Measurements from ENCODE around the gene WWOX.

The WWOX gene

DNA sequence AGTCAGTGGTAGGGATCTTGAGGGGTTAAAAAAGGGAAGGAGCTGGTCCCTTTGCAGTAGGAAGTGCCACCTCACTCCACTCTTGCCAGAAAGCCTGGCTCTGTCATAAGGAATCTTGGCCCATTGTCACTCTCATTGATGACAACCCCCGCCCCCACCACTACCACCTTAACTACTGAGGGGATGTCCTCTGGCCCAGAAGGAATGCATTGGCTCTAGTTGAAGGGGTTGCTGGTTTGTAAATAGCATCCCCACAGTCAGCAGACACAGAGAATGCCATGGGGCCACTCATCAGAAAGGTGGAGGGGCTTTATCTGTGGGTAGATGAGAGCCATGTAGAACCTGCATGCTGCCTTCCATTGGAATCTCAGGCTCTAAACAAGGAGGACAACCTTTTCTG lies 316.2 kb downstream of the WWOX start:
- H2AFZ ChIP-seq (ENCODE audit: low read depth, low read length), result no peak overlapping the region
- H3K4me3 ChIP-seq (ENCODE audit: low read depth in 1 of 2, low read length in 2 of 2), result no peak overlapping the region
- H3K36me3 ChIP-seq (ENCODE audit: insufficient read depth, low read length), result no peaks in the 10 kb centered on the region
- DNase-seq (no peak), ATAC-seq (ENCODE audit: insufficient read depth, low read depth) (no peak)
- H3K9me3 ChIP-seq (ENCODE audit: insufficient read depth, low read length, severe bottlenecking), result peaks cover 7% of the 10 kb centered on the region
- no peak for TF ChIP-seq EZH2 (IDR thresholded peaks at IDR 0.05; ENCODE audit: borderline replicate concordance, low read depth, low read length, severe bottlenecking)
- TF ChIP-seq, protein P1, sequence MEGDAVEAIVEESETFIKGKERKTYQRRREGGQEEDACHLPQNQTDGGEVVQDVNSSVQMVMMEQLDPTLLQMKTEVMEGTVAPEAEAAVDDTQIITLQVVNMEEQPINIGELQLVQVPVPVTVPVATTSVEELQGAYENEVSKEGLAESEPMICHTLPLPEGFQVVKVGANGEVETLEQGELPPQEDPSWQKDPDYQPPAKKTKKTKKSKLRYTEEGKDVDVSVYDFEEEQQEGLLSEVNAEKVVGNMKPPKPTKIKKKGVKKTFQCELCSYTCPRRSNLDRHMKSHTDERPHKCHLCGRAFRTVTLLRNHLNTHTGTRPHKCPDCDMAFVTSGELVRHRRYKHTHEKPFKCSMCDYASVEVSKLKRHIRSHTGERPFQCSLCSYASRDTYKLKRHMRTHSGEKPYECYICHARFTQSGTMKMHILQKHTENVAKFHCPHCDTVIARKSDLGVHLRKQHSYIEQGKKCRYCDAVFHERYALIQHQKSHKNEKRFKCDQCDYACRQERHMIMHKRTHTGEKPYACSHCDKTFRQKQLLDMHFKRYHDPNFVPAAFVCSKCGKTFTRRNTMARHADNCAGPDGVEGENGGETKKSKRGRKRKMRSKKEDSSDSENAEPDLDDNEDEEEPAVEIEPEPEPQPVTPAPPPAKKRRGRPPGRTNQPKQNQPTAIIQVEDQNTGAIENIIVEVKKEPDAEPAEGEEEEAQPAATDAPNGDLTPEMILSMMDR (IDR thresholded peaks at IDR 0.05; ENCODE audit: borderline replicate concordance, extremely low read depth, low read length, poor library complexity, severe bottlenecking), result no peak
- H4K20me1 ChIP-seq (ENCODE audit: insufficient read depth, low read length), result no peaks in the 10 kb centered on the region
- no peak overlapping the region for H3K9ac ChIP-seq (ENCODE audit: low read depth, low read length)
- H3K79me2 ChIP-seq (ENCODE audit: insufficient read depth, low read length), result no peaks in the 10 kb centered on the region
- H3K4me1 ChIP-seq (ENCODE audit: insufficient read depth, low read length), result no peaks in the 10 kb centered on the region
- H3K27me3 ChIP-seq (ENCODE audit: insufficient read depth, low read length, poor library complexity), result no peaks in the 10 kb centered on the region
- H3K27ac ChIP-seq (ENCODE audit: low read length), result no peak overlapping the region
- no peak overlapping the region for H3K4me2 ChIP-seq (ENCODE audit: insufficient read depth, low read length)

DNA sequence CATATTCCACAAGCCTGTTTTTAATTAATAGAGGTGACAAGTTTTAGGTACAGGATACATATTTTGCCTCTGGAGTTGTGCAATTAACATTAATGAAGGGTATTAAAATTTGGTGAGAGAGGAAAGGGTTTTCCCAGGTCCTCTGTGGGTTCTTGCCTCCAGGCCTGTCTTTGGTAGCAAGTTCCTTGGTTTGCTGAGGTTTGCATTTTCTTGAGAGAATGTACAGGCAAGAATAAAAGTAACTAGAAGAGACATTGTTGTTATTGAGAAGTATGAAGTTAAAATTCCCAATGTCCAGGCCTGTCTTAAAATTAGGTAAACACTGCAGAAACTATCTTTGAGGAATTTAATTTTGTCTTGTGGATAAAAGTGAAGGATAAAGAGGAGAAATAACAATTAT lies 316.9 kb downstream of the WWOX start:
- Histone ChIP-seq H3K4me3 (ENCODE audit: low read depth in 1 of 2, low read length in 2 of 2) (no peak overlapping the region), H3K4me2 (ENCODE audit: insufficient read depth, low read length) (no peak overlapping the region), H3K36me3 (ENCODE audit: insufficient read depth, low read length) (no peaks in the 10 kb centered on the region), H3K27ac (ENCODE audit: low read length) (no peak overlapping the region), H3K9me3 (ENCODE audit: insufficient read depth, low read length, severe bottlenecking) (peaks cover 7% of the 10 kb centered on the region), H2AFZ (ENCODE audit: low read depth, low read length) (no peak overlapping the region), H3K4me1 (ENCODE audit: insufficient read depth, low read length) (no peaks in the 10 kb centered on the region), H3K27me3 (ENCODE audit: insufficient read depth, low read length, poor library complexity) (no peaks in the 10 kb centered on the region), H3K9ac (ENCODE audit: low read depth, low read length) (no peak overlapping the region), H3K79me2 (ENCODE audit: insufficient read depth, low read length) (no peaks in the 10 kb centered on the region), H4K20me1 (ENCODE audit: insufficient read depth, low read length) (no peaks in the 10 kb centered on the region)
- no peak for DNase-seq
- TF ChIP-seq, protein P1 (IDR thresholded peaks at IDR 0.05; ENCODE audit: borderline replicate concordance, extremely low read depth, low read length, poor library complexity, severe bottlenecking), result no peak
- no peak for TF ChIP-seq EZH2 (IDR thresholded peaks at IDR 0.05; ENCODE audit: borderline replicate concordance, low read depth, low read length, severe bottlenecking)
- no peak for ATAC-seq (ENCODE audit: insufficient read depth, low read depth)

GRCh38 chr16:78421181-78421708 lies 321.8 kb downstream of the WWOX start:
- no peaks in the 10 kb centered on the region for H3K79me2 ChIP-seq (ENCODE audit: insufficient read depth, low read length)
- H3K27ac ChIP-seq (ENCODE audit: low read length), result no peak overlapping the region
- no peak overlapping the region for H3K4me3 ChIP-seq (ENCODE audit: low read depth in 1 of 2, low read length in 2 of 2)
- ATAC-seq (ENCODE audit: insufficient read depth, low read depth) (no peak), DNase-seq (no peak)
- H3K36me3 ChIP-seq (ENCODE audit: insufficient read depth, low read length), result no peaks in the 10 kb centered on the region
- no peaks in the 10 kb centered on the region for H3K27me3 ChIP-seq (ENCODE audit: insufficient read depth, low read length, poor library complexity)
- no peaks in the 10 kb centered on the region for H3K9me3 ChIP-seq (ENCODE audit: insufficient read depth, low read length, severe bottlenecking)
- H3K4me1 ChIP-seq (ENCODE audit: insufficient read depth, low read length), result no peaks in the 10 kb centered on the region
- no peak overlapping the region for H2AFZ ChIP-seq (ENCODE audit: low read depth, low read length)
- H3K9ac ChIP-seq (ENCODE audit: low read depth, low read length), result no peak overlapping the region
- no peak overlapping the region for H3K4me2 ChIP-seq (ENCODE audit: insufficient read depth, low read length)
- no peak for TF ChIP-seq EZH2 (IDR thresholded peaks at IDR 0.05; ENCODE audit: borderline replicate concordance, low read depth, low read length, severe bottlenecking)
- TF ChIP-seq, protein P1 (IDR thresholded peaks at IDR 0.05; ENCODE audit: borderline replicate concordance, extremely low read depth, low read length, poor library complexity, severe bottlenecking), result no peak
- no peaks in the 10 kb centered on the region for H4K20me1 ChIP-seq (ENCODE audit: insufficient read depth, low read length)

- Histone ChIP-seq H3K27me3 (ENCODE audit: insufficient read depth, low read length, poor library complexity) (no peaks in the 10 kb centered on the region), H3K4me1 (ENCODE audit: insufficient read depth, low read length) (no peaks in the 10 kb centered on the region), H3K4me3 (ENCODE audit: low read depth in 1 of 2, low read length in 2 of 2) (no peak overlapping the region), H3K9me3 (ENCODE audit: insufficient read depth, low read length, severe bottlenecking) (peaks cover 2% of the 10 kb centered on the region), H2AFZ (ENCODE audit: low read depth, low read length) (no peak overlapping the region), H3K4me2 (ENCODE audit: insufficient read depth, low read length) (no peak overlapping the region), H3K36me3 (ENCODE audit: insufficient read depth, low read length) (peaks cover 9% of the 10 kb centered on the region; the same call in 1 of the 2 replicates), H3K79me2 (ENCODE audit: insufficient read depth, low read length) (no peaks in the 10 kb centered on the region), H3K27ac (ENCODE audit: low read length) (no peak overlapping the region), H3K9ac (ENCODE audit: low read depth, low read length) (no peak overlapping the region), H4K20me1 (ENCODE audit: insufficient read depth, low read length) (no peaks in the 10 kb centered on the region)
- TF ChIP-seq, protein P1 (IDR thresholded peaks at IDR 0.05; ENCODE audit: borderline replicate concordance, extremely low read depth, low read length, poor library complexity, severe bottlenecking), result no peak
- TF ChIP-seq EZH2 (IDR thresholded peaks at IDR 0.05; ENCODE audit: borderline replicate concordance, low read depth, low read length, severe bottlenecking), result no peak
- ATAC-seq (ENCODE audit: insufficient read depth, low read depth) (no peak), DNase-seq (no peak)
Measured at GRCh38 chr16:78425281-78425680, 325.8 kb downstream of the WWOX start.
